Measurements from ENCODE around the gene ERGIC3. TPM values are rescaled to one million over a fixed set of nuclear protein-coding genes. Genes with fewer than 3 reads are reported as not detected.
"Not testable (repeated sequence)": the region's sequence is repeated elsewhere in the genome, so short reads cannot be mapped to it uniquely, and the experiment has no call there.

The ERGIC3 gene
- polyA plus RNA-seq, 3 donors, result 348 to 369 (median 365) TPM

DNA sequence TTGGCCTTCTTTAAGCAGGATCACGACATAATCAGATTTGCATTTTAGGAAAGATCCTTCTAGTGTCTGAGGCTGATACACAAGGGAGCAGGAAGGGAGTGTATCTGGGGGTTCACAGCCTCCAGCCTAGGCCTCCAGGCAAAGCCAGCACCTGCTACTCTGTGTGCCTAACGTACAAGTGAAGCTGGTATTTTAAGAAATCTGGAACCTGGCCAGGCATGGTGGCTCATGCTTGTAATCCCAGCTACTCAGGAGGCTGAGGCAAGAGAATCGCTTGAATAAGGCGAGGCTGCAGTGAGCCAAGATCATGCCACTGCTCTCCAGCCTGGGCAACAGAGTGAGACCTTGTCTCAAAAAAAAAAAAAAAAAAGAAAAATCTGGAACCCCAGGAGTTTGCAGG is 13.6 kb downstream of the ERGIC3 start:
- DNase-seq, result not testable (repeated sequence)

DNA sequence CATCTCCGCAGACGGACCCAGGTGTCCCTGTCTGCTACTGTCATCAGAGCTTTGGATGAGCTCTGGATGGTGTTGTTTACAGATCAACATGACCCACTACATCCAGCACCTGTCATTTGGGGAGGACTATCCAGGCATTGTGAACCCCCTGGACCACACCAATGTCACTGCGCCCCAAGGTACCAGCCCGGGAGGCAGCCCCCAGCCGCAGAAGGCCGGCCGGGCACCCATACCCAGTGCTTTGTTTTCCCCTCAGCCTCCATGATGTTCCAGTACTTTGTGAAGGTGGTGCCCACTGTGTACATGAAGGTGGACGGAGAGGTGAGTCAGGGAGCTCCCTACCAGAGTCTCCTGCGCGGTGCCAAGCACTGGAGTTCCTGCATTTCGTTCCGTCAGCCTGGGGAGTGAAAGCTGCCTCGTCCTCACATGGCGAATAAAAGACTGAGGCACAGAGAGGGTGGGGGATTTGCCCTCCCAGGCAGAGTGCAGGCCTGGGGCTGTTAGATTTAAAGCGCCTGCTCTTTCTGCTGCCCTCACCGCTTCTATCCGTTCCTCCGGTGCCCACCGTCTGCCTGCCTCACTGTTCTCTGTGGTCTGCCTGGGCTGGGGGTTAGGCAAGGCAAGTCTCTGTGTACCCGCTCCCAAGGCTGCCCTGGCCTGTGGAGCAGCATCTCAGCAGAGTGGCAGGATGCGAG is 14.2 kb downstream of the ERGIC3 start:
- no peak for DNase-seq

DNA sequence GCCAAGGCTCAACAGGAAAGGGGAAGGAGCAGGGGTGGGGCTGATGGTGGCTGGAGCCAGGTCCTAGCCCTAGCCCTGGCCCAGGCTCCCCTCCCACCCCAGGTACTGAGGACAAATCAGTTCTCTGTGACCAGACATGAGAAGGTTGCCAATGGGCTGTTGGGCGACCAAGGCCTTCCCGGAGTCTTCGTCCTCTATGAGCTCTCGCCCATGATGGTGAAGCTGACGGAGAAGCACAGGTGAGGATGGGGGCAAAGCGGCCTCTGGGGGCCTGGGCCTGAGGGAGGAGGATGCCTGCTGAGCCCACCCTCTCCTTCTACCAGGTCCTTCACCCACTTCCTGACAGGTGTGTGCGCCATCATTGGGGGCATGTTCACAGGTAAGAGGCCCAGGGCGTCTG is 15.0 kb downstream of the ERGIC3 start:
- DNase-seq, result no peak

DNA sequence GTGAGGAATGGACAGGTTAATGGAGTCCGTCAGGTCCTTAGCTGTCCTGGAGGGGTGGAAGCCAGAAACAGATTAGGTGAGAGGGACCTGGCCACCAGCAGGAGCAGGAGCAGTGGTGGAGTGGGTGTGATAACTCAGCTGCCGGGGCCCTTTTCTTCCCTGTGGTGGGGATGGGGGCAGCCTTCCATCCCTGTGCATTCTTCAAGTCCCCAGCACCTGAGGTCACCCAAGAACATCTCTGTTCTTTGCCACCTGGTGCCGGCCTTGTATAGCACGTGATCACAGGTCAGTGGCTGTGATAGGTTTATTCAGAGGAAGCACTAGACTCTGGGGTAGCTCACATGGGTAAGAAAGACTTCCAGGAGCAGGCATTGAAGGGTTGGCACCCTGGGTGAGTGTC is 16.6 kb downstream of the ERGIC3 start:
- no peak for DNase-seq

DNA sequence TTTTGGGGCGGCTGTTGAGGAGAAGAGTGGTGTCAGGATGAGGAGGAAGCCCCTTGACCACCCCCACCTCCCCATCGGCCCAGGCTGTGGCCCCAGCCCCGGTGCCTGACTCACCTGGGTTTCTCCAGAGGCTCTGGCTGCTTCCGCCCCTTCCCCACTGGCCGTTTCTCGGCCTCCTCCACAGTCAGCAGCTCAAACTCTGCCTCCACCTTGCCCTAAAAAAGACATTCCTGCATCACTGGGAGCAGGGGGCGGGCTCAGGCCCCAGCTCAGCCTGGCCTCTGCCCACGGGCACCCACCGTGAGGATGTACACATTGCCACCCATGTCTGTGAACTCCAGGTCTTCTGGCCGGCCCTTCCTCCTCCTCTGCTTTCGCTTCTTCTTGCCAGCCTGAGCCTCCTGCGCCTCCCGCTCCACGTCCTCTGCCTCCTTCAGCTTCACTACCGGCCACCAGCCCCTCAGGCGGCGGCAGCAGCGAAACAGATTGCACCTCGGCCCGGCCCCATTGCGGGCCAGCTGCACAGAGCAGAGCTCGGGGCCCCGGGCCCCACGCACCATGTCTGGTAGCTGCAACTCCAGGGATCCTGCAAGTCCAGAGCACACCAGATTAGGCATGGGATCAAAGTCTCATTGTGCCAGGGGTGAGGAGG is 17.3 kb downstream of the ERGIC3 start:
- no peak for DNase-seq

DNA sequence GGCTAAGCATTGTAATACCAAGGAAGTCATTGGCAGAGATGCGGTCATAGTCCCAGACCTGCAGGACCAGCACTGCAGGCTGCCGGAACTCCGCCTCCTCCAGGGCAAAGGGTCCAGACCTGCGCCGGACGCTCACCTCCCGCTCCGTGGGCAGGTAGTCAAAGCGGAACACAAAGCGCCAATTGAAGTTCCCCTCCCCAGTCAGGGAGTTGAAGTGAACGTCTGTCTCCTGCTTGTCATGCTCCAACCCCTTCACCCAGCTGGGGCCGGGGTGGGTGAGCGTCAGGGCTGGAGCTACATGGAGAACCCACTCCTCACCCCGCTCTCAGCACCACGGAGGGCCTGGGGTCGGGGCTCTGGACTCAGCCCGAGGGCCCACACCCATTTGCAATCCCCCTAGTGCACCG is 18.2 kb downstream of the ERGIC3 start:
- no peak for DNase-seq

DNA sequence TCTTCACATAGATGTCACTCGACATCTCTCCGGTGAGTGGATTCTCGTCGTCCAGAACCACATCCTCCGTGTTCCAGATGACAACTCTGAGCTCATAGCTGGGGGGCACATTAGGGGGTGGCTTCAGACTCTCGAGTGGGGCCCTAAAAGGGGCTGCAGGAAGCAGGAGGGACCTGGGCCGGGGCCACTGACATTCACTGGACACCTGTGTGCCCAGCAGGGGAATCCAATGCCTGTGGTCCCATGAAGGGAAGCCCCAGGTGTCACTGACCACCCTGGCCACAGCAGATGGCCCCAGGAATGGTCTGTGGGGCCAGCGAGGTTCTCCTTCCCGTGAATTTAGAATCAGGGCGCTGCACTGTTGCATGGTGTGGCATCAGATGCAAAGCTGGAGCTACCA is 18.7 kb downstream of the ERGIC3 start:
- no peak for DNase-seq

DNA sequence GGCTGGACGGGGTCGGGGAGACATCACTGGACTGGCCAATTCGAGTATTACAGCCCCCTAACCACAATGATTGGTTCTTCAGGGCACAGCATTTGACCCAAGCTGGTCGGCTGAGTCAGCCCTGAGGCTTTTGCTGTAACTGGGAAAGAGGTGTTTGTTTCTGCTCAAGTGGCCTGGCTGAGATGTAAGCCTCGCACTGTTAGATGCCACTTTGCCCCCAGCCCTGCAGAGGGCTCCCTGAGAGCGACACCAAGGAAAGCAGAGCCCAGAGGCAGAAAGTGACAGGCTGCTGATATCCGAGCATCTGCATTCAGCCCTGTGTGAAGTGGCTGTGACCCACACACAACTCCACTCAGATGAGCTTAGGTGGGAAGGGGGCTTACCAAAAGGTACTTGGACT is 19.4 kb downstream of the ERGIC3 start:
- peak; percentile 29 for DNase-seq

DNA sequence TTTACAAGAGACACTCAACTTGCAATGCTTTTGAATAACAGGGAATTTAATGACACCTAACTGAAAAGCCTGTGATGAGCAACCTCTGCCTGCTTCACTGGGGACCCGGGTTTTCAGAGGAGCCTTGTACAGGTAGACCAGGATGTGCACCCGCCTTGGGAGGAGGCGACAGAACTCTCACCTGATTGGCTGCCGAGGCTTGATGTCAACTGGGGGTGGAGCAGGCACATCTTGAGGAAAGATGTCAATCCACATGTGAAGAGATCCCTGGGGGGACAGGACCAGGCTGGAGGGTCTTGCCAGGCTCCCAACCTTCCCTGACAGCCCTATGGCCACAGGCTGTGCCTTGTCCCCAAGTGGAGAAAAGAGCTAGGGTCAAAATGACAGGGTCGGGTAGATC is 19.8 kb downstream of the ERGIC3 start:
- no peak for DNase-seq

DNA sequence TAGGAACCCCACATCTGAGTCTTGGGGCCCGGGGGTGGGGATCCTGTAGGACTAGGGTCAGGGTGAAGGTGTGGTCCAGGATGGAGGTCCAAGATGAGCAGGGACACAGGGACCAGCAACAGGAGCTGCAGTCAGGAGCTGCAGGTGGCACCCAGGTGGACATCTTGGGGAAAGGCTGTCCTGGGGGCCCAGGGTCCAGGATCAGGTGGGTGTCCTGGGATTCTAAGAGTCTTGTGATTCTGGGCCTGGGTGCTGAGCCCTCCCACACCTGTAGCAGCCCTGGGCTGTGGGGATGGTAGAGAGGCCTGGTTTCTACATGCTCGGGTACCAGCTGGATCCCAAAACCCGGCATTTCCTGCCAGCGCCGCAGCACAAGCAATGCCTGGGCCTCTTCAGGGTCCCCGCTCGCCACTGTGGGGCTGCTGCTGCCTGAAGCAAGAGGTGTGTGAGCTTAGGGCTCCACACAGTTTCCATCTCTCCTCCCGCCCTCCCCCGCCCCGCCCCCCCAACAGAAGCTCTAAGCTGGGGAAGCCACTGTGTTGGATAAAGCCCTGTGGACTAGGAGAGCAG is 20.7 kb downstream of the ERGIC3 start:
- no peak for DNase-seq

DNA sequence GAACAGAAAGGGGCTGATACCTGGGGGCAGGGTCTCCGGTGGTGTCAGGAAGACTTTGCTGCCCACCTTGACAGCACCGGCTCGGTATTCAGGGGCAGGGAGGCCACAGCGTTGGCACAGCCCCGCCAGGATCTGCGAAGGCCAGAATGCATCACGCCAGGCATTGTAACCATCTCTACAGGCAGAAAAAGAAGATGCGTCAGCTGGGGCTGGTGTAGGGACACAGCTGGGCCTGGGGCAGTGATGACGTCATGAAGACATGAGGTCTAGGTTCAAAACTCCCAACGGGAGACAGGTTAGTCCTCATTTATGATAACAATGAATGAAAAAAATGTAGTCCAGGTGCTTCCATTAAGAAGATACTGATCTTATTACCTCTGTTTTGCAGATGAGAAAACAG is 22.0 kb downstream of the ERGIC3 start:
- no peak for DNase-seq

DNA sequence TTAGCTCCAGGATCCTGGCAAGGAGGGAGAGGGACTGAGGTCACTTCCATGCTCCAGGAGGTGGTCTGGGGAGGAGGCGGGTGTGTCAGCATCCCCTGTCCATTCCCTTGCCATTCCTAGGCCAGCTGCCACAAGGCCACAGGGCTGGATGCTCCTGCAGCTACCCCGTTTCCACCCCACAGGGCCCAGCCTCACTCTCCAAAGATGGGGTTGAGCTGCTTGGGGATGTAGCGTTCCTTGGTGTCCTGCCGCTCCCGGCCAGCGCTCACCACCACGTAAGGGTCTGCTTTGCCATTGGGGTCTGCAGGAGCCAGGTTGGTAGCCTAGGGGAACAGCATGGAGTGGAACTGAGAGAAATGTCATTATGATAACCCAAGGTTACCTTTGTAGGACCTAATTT is 23.0 kb downstream of the ERGIC3 start:
- no peak for DNase-seq

DNA sequence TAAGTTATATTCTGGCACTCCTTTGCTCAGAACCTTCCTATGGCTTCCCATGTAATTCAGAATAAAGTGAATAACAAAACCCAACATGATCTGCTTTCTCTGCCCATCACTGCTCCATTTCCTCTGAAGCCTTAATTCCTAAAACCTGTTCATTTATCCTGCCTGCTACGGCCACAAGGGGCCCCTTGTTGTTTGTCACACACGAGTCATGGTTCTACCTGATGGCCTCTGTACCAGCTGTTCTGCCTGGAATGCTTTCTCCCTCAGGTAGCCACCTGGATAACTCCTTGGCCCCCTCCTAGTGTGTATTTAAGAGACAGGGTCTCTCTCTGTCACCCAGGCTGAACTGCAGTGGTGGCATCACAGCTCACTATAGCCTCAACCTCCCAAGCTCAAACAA is 26.8 kb downstream of the ERGIC3 start:
- DNase-seq, result peak; percentile 10

DNA sequence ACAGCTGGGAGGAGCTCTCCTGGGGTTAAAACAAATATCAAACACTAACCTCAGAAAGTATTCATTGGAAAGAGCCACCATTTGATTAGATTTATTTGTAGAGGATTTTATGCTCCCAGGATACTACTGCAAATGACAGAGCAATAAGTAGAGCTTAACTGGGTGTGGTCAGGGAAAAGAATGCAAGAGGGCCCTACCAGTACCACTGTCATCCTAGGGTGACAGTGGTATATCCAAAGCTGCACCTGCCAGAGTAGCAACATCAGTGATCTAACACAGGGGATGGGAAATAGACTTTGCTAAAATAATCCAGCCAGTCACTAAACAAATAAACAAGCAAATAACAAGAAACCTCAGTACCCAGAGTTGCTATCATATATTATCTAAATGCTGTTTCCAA is 29.7 kb downstream of the ERGIC3 start:
- no peak for DNase-seq

DNA sequence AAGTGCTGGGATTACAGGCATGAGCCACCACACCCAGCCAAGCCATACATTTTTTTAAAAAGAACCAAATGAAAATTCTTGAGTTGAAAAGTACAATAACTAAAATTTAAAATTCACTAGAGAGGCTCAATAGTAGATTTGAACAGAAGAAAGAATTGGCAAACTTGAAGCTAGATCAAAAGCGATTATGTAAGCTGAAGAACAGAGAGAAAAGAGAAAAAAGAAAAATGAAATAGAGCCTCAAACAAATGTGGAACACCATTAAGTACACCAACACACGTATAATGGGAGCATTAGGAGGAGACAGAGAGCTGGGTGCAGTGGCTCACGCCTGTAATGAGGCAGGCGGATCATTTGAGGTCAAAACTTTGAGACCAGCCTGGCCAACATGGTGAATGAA is 31.0 kb downstream of the ERGIC3 start:
- no peak for DNase-seq

DNA sequence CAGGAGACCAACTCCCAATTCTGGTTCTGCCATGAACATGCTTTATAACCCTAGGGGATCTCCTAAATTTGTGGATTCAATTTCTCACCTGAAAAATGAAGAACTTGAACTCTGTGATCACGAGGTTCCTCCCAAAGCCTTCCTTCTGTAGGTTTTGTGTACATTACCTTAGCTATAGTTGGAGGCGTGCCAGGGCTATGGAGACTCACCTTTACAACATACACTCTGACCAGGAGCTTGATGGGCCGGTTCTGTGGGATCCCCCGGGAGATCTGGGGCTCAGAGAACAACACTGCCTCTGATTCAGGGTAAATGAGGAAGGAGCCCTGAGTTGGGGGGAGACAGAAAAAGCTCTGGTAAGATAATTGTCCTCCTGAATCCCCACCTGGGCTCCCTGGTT is 34.1 kb downstream of the ERGIC3 start:
- no peak for DNase-seq

DNA sequence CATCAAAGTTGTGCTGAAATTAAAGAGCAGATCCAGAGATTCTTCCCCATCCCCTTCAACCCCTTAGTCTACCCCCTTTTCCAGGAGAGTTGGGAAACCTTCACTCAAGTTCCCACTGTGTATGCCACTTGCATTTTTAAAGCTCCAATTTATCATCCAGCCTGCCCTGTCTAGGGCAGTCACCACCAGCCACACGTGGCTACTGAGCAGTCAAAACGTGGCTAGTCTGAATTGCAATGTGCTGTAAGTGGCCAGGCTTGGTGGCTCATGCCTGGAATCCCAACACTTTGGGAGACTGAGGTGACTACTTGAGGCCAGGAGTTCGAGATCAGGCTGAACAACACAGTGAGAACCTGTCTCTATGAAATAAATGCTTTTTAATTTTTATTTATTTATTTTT is 34.9 kb downstream of the ERGIC3 start:
- DNase-seq, result no peak

DNA sequence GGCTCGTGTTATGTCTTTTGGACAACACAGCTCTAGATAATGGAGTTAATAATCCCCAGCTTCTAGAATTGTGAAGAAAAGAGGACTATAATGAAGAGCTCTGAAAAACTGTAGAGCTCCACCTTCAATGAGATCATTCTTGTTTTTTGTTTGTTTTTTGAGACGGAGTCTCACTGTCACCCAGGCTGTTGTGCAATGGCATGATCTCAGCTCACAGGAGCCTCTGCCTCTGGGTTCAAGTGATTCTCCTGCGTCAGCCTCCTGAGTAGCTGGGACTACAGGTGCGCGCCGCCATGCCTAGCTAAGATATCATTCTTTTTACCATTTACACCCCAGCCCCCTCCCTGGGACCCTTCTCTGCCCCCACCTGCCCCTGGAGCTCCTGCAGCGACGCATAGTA is 36.6 kb downstream of the ERGIC3 start:
- DNase-seq, result no peak

DNA sequence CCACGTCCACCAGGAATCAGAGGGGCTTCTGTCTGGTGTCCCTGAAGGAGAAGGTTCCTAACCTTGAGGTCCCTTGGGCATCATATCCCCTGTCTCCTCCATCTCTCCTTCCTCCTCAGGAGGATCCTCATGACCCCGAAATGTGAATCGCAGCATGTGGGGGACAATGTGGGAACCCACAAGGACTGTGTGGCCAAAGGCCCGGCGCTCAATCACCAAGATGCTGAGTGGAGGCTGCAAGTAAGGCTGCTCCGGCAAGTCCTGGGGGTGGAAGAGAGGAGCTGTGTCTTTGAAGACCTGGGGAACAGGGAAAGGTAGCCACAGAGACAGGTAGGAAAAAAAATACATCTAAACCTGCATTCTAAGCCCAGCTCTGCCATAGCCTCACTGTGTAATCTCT is 37.3 kb downstream of the ERGIC3 start:
- no peak for DNase-seq

DNA sequence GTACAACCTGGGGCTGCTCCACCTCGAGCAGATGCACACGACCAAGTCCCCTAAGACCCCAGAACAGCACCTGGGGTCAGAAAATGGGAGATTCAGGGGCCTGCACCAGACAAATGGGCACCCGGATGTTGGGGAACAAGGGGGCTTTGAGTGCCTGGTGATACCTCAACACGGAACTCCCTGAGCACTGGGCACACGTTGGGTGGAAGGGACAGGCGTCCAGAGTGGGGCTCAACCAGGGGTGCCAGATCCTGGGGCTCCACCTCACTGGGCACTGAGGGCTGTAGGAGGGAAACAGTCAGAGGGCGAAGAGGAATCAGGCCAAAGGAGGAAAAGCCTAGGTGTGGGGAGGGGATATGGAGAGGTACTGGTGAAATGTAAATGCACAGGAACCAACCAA is 40.3 kb downstream of the ERGIC3 start:
- no peak for DNase-seq

DNA sequence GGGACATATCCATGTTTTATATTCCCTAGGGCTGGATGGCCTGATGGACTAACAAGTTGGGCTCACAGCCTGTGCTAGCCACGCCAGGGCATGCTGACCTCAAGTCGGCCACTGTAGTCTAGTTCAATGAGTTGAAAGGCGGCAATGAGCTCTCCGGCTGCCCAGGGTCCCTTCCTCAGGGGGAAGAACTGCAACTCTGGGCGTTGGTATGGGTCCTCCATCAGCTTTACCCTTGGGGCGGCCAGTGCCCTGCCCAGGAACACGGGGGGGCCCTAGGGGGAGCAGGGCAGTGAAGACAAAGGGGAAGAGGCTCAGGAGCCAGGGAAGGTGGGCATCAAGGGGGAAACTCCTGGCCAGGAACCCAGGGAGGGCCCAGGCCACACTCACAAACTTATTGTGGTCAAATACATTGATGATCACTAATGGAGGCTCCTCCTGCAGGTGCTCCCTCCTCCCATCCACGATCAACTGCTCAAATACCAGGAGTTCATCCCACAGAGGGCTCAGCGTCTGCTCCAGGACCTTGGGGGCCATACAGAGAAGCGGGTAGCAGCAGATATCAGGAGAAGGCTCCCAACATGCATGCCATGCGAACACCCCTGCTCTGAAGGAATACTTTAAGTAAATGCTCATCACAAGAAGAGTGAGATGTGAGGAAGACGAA is 41.0 kb downstream of the ERGIC3 start:
- DNase-seq, result no peak

DNA sequence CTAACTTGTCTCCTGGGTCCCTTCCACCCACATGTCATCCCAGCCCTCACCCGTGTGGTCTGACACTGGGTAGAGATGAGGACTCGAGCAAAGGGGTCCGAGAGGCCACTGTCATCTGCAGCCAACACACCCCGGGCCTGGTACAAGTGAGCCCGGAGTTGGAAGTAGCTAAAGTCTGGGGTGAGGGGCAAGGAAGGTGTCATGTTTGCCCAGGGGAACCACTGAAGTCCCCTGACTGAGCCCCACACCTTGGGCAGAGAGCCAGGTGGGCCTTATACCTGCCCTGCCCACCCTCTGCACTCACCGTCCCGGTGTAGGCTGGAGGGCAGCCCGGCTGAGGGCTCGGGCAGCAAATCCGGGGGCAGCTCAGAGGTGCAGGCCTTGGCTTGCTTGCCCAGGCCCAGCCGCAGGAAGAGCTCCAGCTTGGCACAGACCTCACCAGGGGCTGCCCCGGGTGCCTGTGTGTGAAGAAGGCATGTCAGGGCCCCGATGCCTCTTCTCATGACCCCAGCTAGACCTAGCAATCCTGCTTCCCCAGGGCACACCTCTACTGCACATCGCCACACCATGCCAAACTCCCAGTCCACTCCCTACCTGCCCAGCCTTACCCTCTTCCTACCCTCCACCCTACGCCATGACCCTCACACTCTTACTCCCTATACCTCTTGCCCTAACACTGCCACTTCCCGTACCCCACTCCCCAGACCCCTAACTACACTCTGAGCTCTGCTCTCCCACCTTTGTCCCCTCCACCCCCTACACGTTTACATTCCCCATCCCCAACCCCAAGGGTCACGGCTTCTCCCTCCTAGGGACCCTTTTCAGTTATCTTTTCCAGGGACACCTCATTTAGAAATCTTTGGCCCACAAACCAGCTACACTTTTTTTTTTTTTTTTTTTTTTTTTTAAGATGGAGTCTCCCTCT is 42.0 kb downstream of the ERGIC3 start:
- DNase-seq, result no peak

Measured in renal pelvis (tissue), 4 donors.